Islet precursor cell (in vitro differentiated cells): Measurements from ENCODE around the gene TMEM132C.
A peak's percentile ranks its signal among the peaks of the same experiment; 100 is the strongest.

ENCODE experiments used
- DNase-seq: peaks from one replicate; pipeline ENCODE4 v3.0.0-alpha.2; 2018

Gene TMEM132C

DNA sequence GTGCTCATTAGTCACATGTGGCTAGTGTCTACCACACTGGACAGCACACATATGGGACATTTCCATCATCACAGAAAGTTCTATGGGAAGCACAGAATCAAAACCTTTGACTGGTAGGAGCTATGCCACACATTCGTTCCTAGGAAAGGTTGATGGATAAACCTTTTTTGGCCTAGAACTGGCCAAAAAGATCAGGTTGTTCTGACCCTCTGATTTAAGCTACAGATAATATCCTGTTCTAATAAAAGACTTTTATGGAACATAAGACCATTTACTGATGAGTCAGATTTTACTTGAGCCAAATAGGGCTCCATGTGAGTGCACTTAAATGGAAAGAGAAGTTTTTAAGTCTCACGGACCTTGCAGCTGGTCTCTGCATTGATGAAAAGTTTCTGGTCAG lies 413.6 kb downstream of the TMEM132C start:
- DNase-seq = no peak

DNA sequence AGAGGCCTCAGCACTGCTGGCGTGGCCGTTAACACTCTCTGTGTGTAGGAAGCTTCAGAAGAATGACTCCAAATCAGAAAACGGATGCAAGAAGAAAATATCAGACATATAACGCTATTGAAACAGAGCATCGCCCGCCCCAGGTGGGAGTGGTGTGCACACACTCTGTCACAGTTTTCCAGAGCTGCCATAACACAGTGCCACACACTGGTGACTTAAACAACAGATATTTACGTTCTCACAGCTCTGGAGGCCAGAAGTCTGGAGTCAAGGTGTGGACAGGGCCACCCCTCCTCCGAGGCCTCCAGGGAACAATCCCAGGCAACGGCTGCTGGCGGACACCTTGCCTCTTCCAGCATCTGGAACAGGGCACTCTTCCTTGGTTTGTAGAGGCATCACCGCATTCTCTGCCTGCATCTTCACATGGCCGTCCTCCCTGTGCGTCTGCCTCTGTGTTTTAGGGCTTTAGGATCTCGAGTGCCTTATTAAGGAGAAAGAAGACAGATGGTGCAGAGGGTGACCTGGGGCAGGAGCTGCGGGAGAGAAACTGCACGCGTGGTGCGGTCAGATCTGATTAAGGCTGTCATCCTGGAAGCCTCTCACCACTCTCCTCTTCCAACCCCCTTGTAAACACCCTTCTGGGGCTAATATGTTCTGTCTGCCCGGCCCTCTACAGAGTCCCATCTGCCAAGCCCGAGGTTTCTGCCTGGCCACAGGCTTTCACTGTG lies 415.7 kb downstream of the TMEM132C start:
- no peak for DNase-seq

DNA sequence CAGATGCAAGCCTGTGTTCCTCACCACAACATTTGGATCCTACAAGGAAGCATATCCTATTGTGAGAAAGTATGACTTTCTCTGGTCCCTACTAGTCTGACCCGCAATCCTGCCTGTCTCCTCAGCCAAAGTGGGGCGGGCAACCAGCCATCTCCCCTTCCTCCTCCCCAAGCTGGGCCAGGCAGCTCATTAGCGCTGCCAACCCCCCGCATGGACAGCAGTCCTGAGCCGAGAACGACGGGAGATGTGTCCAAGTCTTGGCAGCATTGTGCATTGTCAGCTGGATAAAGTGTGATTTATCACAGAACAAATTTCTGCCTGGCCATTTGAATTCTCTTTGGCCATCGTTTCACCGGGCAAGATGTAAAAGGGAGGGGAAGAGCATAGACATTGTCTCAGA lies 417.4 kb downstream of the TMEM132C start:
- no peak for DNase-seq

DNA sequence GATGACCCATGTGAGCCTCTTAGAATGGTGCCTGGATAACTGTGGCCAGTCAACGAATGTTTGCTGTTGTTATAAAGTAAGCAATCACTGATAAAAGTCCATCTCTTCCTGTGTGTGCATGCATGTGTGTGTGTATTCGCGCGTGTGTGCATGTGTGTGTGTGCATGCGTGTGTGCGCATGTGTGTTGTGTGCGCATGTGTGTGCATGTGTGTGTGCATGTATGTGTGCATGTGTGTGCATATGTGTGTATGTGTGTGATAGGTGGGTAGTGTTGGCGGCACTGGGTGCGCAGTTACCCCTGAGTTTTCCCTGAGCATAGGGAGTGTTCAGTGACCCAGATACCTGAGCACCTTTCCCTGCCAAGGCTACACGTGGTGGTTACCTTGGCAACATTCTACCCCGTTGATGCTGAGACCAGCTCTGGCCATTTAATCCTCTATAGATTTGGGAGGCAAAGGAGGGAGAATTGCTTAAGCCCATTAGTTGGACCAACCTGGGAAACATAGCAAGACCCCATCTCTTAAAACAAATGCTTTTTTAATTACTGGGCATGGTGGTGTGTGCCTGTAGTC lies 419.0 kb downstream of the TMEM132C start:
- DNase-seq = no peak

DNA sequence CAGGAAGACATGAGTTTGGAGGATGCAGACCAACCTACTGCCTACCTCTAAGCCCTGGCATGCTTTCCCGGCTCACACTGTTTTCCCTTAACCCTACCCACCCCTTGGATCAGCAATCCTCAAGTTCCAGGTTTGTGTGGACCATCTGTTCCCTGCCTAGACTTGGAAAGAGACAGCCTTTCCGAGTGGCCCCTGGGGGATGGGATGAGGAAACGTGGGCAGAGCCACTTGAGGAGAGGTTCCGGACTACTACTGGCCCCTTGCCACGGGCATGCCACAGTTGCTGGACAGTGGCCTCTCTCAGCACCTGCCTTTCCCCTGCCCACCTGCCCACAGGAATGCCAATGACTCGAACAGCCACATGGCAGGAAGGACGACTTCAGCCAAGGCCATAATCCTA lies 420.9 kb downstream of the TMEM132C start:
- no peak for DNase-seq

DNA sequence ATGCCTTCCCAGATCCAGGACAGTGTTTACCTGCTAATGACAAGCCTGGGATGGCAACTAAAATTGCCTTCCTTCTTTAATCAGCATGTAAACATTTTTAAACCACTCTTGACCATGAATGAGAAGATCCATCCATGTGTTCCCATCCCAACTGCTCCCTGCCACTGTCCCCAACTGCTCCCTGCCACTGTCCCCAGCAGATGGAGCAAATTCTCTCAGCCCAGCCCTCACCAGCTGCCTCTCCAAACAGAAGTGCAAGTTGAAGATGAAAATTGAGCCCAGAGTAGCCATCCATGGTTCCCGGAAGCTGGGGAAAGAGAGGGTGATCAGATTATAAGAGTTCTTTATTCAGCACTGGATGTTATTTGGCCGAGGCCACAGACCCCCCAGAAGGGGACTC lies 423.7 kb downstream of the TMEM132C start:
- no peak for DNase-seq

DNA sequence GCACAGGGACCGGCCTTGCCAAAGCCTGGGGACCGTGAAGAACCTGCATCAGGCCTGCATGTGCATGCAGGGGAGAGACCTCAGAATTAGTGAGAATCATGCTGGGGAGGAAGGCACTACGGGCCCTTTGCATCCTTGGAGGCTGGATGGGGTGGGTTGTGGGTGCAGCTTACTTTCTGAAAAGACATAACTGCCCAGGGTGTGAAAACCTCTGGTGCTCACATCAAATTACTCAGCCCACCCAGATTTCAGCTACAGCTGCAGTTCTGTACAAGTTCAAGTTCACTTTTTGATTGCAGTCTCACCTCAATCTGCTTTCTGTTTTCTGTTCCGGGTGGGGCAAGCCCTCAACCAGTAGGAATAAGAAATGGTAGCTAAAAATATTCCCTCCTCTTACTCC lies 426.1 kb downstream of the TMEM132C start:
- no peak for DNase-seq

DNA sequence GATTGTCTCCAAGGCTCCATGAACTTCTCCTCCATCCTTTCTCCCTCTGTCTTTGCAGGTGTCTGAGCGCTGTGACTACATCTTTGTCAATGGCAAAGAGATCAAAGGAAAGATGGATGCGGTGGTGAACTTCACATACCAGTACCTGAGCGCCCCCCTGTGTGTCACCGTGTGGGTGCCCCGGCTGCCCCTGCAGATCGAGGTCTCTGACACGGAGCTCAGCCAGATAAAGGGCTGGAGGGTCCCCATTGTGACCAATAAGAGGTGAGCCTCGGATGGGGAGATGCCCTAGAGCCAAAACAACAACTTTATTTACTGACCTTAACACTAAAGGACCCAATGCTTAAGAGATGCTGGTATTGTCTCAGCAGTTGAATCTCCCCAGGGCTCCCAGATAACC lies 426.8 kb downstream of the TMEM132C start:
- no peak for DNase-seq

DNA sequence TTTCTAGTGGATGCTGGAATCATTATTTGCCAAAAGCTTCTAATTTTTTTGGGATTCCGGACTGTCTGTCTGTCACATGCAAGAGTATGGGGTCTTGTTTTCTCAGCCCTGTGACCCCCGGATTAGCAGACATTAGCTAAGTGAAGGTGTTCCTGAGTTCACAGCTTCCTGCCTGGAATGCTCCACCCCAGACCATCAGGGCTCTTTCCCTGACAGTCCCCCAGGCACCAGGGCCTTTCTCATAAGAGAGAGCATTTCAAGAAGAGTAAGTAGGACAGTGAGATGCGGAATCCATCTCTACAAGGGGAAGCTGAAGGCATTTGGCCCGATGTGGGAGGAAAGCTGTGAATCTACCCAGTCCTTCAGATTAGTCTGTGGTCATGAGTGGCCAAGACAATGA lies 427.5 kb downstream of the TMEM132C start:
- DNase-seq = no peak

DNA sequence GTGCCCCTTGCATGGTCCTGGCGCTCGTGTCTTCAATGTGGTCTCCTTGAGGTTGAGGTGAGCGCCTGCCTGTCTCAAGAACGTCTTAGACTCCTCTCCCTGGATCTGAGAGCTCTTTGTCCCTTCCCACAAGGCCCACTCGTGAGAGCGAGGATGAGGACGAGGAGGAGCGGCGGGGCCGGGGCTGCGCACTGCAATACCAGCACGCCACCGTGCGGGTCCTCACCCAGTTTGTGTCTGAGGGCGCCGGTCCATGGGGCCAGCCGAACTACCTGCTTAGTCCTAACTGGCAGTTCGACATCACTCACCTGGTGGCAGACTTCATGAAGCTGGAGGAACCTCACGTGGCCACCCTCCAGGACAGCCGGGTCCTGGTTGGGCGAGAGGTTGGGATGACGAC lies 428.7 kb downstream of the TMEM132C start:
- DNase-seq = no peak

DNA sequence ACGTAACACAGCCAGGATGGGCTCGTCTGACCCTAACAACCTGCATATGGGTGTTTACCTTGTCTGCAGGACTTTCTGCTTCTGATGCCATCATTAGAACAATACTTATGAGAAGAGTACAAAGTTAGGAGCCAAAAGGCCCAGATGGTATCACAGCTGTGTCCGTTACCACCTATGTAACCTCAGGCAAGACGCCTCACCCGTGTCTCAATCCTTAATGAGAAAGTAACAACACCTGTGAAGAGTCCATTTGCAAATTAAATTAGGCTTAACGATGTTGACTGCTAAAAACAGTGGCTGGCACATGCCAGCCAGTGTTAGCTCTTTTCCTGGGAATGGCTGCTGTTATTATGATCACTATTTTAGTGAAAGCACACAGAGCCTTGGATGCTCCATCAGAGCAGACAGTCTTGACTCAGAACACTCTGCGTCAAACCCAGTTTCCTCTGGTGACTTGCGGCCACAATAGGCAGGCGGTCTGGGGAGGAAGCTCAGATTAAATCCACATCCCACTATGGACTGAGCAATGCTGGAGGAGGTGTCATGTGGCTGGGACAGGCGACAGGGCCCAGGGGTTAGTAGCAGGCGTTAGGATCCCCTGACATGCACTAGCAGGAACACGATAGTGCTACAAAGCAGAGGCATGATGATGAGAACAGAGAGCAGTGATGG lies 431.5 kb downstream of the TMEM132C start:
- DNase-seq = no peak

DNA sequence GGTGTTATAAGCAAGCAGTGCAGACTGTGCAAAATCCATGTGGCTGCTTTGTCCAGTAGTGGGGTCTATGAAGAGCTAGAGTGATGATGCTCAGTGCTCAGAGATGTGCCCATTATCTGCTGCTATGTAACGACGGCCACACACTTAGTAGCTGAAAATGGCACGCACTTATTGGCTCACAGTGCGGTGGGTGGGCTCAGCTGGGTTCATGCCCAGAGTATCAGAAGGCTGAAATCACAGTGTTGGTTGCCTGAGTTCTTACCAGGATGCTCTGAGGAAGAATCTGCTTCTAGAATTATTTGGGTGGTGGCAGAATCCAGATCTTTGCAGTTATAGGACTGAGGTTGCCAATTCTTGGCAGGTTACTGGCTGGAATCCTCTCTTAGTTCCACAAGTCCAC lies 432.1 kb downstream of the TMEM132C start:
- DNase-seq = no peak

DNA sequence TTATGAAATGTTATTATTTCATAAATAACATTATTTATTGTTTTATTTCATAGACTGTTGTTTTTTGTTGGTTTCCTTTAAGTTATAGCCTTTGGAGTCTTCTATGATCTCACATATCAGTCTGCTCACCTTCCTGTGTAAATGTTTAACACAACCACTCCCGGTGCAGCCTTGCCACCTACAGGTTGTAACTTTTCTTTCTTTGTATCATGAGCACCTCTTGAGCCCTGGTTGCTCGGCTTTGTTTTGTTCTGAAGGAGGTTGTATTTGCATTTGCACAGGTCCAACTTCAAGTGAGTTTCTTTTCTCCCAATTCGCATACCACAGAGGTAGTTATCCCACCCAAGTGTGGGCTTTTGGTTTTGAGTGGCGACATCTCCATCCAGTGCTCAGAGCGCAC lies 435.4 kb downstream of the TMEM132C start:
- DNase-seq = no peak

DNA sequence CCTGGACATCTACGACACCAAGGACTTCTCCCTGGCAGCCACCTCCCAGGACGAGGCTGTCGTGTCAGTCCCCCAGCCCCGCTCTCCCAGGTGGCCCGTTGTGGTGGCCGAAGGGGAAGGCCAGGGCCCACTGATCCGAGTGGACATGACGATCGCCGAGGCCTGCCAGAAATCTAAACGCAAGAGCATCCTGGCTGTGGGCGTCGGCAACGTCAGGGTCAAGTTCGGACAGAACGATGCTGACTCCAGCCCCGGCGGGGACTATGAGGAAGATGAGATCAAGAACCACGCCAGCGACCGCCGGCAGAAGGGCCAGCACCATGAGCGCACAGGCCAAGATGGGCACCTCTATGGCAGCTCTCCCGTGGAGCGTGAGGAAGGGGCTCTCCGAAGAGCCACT lies 438.2 kb downstream of the TMEM132C start:
- DNase-seq = no peak

DNA sequence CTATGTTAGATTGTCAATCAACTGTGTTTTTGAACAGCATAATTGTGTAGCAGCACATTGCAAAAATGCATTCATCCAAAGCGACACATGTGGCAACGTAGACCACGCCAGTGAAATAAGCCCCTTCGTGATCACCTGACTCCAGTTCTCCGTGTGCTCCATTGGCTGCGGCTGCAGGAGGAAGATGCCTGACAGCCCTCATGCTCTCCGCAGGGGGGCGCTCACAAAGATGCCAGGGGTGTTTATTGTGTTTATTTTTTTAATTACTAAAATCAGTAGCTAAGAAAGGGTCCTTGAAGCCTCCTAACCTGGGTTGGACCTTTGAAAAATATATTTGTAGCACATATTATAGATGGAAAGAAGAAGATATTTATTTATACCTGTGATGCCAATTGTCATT lies 440.5 kb downstream of the TMEM132C start:
- no peak for DNase-seq

DNA sequence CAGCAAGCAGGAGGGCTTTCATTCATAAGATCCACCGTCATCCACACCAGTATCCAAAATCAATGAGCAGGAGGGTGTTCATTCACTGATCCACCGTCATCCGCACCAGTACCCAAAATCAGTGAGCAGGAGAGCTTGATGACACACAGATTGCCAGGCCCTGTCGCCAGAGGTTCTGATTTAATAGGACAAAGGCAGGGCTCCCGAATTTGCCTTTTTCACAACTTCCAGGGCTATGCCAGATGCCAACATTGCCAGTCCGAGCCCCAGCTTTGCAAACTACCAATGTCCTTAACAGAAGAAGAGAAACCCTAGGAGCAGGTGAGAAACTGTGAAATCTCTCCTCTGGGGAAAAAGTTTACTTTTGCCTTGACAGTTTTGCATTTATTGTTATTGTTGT lies 441.8 kb downstream of the TMEM132C start:
- DNase-seq = no peak

DNA sequence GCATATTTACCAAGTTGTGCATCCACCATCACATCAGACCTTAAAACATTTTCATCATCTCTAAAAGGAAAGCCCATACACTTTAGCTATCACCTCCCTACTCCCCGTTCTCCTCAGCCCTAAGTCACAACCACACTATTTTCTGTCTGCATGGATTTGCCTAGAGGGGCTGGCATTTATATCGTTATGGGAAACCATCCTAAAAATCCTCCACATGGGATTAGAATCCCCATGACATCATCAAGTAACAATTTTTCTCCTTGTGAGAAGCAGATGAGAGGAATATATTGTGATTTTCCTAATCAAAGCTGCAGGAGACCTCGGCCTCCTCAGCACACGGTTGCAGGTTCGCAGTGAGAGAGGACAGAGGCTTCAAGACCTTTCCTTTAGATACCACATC lies 442.7 kb downstream of the TMEM132C start:
- no peak for DNase-seq

DNA sequence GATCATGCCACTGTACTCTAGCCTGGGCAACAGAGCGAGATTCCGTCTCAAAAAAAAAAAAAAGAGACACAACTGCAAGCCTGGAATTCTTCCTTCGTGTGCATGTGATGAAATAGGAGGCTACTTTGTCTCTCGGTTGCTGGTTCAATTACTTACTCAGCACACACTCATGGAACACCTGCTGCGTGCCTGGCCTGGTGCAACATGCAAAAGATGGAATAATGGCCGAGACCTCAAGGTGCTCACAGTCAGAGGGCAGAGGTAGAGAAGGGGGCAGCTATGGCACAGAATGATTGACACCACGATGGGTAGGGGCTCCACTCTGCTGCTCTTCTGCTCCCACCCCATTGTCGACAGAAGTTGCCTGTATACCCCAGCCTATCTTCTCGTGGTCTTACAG lies 444.5 kb downstream of the TMEM132C start:
- DNase-seq = no peak

DNA sequence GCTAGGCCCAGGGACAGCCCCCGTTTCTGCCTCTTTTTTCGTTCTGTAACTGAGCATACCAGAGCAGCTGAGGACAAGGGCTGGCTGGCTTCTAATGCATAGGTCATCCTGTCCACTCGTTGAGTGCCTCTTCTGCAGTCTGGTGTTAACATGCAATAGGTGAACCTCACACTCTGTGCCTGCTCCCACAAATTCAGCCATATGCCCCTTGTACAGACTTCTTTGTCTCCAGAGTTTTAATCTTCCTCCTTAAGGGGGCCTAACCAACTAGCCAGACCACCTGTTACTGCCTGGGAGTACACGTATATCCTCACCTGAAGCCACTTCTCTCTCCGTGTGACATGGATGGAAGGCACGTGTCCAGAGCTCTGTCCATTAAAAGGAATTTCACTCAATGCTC lies 445.7 kb downstream of the TMEM132C start:
- DNase-seq = no peak

DNA sequence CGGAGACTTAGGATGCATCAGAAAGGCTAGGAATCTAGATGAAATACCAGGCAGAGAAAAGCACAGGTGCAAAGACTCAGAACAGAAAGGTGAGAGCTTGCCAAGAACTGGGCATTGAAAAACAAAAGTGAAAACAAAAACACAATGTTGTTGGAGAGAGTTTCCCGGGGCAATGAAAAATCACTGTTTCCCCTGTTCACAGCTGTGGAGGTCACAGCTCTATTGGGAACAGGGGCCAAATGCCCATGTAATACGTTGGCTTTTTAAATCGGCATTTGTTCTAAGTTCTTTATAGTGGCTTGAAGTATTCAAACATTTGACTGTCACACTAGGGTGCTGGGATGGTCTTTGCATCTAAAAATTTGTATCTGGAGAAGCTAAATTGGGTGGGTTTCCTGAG lies 448.5 kb downstream of the TMEM132C start:
- DNase-seq = no peak

DNA sequence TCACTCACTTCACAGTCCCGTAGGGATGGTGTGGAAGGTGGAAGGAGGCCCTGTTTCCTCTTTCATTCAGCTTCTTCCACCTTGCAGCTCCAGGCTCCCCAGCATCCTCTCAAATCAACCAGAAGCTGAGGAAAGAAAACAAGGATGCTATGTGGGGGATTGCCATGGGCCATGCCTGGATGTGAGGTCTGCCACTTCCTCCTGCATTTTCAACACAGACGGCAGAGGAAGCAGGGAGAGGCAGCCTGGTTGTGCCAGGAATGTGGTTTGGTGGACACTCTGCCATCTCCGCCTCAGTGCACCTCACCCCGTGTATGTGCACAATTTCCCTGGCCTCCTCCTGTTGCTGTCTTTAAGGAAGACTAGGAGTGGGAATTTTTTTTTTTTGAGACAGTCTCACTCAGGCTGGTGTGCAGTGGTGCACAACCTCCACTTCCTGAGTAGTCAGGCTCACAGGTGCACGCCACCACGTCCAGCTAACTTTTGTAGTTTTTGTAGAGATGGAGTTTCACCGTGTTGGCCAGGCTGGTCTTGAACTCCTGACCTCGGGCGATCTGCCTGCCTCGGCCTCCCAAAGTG lies 457.6 kb downstream of the TMEM132C start:
- no peak for DNase-seq

DNA sequence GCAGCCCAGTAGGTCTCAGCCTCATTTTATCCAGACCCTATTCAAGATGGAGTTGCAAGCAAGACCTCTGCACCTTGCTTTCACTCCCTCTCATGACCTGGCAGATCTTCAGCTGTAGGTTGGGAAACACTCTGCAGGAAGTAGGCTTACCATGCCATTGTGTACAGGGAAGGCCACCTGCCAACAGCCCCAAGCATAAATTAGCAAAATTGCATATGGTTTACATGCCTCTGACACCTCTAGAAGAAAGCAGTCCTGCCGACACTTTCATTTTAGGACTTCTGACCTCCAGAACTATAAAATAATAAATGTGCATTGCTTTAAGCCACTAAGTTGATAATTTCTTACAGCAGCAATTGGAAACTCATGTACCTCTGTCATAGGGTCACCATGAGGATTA lies 459.9 kb downstream of the TMEM132C start:
- no peak for DNase-seq

DNA sequence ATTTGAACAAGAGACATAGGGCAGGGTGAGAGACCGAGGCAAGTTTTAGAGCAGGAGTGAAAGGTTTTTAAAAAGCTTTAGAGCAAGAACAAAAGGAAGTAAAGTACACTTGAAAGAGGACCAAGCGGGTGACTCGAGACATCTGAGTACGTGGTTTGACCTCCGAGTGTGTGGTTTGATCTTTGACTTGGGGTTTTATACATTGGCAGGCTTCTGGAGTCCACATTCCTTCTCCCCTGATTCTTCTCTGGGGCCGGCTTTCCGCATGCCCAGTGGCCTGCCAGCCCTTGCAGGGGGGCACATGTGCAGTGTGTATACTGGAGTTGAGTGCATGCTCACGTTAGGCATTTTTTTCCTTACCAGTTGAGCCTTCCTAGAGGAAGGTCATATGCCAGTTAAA lies 460.5 kb downstream of the TMEM132C start:
- DNase-seq = no peak

DNA sequence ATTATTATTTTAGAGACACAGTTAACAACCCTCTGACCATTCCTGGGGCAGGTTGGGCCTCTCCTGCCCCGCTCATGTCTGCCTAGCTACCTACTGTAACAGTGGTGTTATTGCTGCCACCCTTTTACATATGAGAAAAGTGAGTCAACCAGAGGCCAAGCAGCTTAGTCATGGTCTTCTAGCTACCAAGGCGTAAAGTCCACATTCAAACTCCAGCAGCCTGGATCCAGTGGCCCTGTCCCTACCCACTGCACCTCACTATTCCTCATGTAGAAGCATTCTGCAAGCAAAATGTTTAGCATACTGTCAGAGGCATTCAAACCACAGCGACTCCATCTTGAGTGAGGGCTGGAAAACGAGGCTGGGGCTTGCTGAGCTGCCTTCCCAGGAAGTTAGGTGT lies 461.0 kb downstream of the TMEM132C start:
- DNase-seq = peak; percentile 75
